ENCODE results near the gene FOXK1.

DNA sequence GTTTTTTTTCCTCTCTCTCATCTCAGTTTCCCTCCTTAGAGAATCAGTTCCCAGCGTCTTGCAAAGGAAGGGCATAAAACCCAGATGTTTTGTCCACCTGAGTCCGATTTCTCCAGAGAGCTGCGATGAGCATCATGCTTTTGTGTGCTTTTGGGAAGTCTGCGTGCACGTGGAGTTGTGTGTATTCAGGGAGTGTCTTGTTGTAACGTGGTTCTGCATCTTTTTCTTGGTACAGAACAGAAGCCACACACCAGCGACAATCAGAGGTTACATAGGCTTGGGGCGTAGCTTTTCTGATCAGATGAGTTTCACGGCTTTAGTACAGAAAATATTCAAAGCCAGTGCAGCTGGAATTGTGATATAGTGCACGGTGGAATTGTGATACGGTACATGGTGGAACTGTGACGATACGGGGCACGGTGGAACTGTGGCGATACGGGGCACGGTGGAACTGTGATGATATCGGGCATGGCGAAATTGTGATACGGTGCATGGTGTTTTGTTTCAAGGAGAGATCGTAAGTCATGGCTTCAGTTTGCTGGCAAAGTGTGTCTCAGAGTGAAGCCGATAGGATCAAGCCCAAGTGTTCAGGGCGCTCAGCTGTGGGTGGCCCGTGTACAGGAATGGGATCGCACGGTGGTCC is 32.8 kb downstream of the FOXK1 start:
- TF ChIP-seq POLR2AphosphoS5 (IDR thresholded peaks at IDR 0.05; ENCODE audit: borderline replicate concordance, low read depth, low read length) (no peak), EZH2 (IDR thresholded peaks at IDR 0.05) (no peak)
